ENCODE data around the gene TRIM62.

Gene TRIM62

DNA sequence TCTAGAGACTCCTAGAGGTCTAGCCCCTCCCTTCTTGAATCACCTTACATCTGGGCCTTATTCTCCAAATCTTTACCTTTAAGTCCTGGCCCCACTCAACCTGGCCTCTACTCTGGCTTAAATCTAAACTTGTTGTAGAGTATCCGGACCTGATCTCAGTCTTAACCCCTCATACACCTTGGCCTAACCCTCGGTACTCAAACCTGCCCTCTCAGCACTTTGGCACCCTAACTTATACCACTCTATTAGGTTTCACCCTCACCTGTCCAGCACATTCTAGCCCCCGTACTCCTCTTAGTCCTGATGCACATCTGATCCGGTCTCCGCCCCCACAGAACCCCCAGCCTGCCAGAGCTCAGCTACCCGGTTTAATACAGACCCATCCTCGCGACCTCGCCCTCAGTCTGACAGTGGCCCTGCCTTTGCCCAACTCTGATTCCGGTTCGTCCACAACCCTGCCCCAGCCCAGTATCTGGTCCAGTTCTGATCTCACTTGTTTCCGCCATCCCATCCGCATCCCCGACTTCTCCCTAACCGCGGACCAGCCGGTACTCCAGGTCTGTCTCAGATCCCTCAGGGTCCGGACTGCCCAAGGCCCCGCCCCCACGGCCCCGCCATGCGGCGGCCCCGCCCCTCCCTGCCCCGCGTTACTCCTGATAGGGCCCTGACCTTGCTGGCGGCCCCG is 1.5 kb downstream of the TRIM62 start:
- DNase-seq, result no peak

DNA sequence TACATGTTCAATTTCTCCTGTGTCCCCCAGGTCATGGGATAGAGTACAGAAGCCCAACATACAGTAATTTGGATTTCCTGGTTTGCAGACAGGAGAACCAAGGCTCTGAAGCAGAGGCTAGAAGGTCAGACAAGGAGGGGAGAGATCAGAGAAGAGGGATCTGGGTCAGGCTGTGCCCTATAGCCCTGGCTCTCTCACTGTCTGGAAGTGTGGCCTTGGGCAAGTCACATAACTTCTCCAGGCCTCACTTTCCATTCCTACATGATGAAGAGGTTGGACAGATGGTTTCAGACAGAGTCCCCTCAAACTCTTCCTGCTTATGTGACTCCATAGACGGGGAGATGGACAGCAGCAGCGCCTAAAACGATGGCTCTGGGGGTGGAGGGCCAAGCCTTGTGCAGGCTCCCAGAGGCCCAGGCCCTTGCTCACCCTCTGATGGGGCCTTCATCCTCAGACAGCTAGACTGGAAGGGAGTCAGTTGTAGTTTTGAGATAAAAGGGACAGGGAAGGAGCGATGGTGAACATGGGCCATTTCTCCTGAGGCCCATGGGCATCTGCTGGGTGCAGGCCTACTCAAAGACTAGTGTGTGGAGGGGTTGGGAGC is 2.9 kb downstream of the TRIM62 start:
- DNase-seq, result no peak

DNA sequence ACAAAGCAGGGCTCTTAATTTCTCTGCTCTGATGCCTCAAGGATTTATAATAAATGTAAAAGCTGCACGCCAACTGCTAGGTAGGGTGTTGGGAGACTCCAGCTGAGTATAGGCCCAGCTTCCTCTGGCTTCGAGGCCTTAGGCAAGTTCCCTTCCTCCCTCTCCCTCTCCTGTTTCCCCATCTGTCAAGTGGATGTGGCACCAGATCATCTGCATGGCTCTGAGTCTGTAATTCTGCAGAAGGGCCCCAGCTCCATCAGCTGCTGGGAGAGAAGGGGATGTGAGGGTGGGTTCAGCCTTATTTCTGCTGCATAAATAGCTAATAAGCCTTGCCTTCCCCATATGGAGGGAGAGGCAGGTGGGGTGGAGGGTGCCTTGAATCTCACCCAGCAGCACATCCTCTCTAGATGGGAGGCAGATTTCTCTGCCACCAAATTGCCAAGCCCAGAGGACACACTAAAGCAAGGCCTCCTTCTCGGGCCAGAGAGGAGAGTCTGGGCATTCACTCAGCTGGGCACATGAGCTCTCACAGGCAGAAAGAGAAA is 3.8 kb downstream of the TRIM62 start:
- no peak for DNase-seq

DNA sequence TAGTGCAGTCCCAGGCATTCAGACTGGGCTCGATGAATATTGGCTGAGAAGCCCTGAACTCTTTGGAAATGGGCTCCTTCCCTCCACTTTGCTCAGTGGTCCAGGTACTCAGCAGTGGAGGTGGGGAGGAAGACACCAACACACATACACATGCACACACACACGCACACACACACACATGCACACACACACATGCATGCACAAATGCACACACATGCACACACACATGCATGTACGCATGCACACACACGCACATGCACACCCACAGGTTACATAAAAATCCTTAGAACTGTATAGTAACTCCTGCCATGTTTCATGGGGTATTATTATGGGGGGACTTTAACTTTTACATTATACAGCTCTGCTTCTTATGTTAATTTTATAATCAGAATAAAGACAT is 5.0 kb downstream of the TRIM62 start:
- no peak for DNase-seq

DNA sequence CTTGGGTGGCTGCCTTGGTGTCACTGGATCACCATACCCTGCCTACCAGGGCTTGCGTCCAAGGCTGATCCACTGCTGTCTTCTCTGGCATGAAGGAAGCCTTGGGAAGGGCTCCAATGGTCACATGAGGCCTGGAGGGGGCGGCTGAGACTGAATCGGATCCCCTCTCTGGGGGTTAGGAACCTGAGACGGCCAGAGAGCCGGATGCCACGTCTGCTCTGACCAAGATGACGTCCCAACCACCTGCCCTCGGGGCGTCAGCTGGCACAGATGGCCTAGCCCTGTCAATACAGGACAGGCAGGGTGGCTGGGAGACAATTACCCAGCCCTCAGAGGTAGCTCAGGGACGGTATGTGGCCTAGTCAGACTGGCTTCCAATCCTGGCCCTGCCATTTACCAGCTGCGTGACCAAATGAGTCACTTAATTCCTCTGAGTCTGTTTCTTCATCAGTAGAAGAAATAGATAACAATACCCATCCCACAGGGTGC is 5.4 kb downstream of the TRIM62 start:
- peak; percentile 32 for DNase-seq

DNA sequence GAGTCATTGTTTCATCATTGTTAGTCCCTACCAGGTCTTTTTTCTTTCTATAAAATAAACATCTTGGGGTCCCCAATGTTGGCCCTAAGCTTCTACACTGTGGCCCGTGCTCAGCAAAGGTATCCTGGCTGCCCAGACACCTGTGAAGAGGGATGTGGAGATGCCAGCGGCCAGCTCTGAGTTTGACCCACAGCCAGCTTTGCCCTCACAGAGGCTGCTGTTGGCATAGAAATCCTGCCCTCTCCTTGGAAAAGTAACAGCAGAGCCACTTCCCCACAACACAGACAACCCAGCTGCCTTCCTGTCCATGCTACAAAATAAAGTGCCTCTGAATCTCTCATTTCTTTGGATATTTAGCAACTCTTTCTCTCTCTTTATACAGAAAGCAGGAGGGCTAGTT is 6.0 kb downstream of the TRIM62 start:
- DNase-seq, result no peak

DNA sequence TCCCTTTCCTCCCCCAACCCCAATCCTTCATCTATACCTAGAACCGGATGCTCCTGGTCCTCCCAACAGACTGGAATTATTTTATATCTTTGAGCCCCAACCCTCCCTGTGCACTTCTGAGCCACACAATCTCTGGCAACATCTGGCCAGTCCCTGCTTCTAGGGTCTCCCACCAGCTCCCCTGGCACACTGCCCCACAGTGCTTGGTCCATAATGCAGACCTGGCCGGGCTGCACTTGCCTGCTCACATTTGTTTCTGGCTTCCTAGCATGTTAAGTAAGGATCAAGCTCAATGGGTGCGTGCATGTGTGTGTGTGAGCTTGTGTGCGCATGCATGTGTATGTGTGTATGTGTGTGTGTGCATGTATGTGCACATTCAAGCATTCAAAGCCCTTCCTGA is 8.8 kb downstream of the TRIM62 start:
- no peak for DNase-seq

DNA sequence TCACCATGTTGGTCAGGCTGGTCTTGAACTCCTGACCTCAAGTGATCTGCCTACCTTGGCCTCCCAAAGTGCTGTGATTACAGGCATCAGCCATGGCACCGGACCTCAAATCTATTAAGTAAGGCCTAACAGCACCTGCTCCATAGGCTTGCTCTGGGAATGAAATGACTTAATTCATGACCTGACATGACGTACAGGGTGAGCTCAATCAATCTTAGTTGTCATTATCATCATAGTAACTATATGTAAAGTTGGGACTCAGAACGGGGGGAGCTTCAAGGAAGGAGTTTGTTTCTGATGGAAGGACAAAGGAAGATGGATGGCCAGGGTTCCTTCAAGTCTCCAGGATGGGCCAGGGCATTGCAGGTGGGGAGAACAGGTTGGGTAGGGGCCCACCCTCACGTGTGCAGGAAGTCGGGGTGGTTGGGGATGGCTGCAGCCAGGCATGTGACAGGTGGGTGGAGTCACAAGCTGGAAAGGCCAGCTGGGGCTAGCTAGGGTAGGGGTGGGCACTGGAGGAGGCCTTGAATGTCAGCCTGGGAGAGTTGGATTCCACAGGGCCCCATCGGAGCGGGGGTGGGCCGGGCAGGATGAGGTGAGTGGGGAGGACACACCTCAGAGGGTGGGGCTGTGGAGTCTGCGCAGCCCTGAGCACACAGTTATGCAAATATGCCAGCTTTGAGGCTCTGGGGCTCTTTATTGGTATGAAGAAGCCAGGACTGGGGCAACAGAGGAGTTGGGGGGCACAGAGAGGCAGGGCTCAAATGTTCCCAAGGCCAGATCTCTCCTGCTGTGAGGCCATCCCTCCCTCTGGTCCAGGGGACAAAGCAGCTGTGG is 9.6 kb downstream of the TRIM62 start:
- DNase-seq, result no peak

DNA sequence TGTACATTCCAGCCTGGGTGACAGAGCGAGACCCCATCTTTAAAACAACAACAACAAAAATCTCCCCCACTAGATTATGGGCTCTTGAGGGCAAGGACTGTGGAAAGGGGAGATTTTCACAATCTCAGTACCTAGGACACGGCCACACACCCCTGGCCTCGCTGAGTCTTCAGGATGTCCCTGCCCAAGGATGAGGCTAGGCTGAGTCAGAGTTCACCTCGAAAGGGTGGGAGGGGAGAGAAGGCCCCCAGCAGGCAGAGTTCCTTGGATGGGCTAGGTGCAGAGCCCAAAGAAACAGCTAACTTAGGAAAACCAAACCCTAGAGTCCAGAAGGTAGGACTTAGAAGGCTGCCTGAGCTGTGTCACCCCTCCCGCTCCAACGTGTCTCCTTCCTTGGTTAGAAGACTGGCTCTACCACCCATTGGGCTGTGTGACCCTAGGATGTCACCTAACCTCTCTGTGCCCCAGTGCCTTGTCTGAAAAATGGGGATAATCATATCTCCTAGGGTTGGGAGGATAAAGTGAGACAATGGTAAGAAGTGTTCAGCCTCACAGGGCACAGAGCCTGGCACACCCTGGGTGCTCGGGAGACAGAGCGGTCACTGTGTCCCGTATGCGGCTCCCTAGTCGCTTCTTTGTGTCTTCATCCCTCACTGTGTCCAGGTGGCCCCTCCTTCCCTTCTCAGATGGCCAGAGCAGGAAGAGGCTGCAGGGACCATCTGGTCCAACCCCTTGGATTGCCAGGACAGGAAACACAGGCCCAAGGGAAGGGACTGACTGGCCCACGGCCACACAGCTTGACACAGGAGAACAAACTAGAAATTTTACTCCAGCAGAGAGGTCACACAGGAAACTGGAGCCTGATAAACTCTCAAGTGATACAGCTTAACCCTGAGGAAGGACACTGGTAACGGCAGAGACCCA is 11.2 kb downstream of the TRIM62 start:
- DNase-seq, result no peak

DNA sequence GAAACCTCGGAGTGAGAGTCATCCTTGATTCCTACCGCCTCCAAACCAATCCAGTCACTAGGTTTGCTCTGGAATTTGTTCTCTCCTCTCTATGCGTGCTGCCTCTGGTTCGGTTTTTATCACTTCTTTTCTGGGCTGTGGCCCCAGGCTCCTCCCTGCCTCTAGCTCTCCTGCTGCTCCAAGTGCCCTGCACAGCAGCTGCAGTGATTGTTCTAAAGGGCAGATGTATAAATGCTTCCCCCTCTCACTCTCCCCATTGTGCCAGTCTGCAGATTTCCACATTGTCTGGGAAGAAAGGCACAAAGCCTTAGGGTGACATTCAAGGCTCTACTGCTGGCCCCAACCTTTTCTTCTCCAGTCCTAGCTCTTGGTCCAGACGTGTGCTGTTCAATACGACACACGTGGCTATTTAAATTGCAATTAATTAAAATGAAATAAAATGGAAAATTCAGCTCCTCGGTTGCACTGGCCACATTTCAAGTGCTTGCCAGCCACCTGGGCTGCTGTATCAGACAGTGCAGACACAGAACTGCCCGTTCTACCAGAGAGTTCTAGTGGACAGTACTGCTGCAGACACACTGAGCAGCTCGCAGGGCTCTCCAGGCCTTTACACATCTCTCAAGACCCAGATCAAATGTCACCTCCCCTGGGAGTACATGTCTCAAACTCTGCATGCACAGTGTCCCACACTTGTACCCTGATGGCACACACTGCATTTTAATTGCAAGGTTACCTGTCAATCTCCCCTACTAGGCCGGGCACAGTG is 12.4 kb downstream of the TRIM62 start:
- no peak for DNase-seq

DNA sequence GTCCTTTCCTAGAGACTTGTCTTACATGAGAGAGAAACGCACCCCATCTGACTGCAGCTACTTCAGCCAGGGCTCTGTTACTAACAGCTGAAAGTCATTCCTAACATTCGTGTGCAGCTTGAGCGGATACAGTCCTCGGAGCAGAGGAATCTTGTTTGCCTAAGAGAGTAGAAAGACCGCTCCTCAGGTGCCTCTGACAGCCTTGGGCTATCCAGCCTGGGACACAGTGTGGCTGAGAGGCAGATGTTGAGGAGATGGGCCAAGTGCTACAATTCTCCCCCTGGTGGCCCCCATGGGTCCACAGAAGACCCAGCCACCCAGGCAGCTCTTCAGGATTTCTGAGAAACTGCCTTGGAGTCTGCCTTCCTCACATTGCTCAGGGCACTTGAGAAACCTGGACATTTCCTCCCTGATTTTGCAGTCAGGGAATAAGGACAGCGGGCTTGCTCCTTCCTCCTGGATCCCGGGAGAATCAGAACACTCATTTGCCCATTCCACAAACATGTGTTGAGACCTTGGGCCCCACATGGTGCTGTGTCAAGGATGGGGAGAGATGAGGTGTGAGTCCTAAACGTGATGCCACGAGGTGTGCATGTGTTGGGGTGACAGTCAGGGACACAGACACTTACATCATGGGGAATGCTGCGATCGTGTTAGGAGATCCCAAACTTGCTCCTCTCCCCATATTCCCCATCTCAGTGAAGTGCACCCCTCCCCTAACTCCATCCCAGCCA is 13.1 kb downstream of the TRIM62 start:
- DNase-seq, result no peak

DNA sequence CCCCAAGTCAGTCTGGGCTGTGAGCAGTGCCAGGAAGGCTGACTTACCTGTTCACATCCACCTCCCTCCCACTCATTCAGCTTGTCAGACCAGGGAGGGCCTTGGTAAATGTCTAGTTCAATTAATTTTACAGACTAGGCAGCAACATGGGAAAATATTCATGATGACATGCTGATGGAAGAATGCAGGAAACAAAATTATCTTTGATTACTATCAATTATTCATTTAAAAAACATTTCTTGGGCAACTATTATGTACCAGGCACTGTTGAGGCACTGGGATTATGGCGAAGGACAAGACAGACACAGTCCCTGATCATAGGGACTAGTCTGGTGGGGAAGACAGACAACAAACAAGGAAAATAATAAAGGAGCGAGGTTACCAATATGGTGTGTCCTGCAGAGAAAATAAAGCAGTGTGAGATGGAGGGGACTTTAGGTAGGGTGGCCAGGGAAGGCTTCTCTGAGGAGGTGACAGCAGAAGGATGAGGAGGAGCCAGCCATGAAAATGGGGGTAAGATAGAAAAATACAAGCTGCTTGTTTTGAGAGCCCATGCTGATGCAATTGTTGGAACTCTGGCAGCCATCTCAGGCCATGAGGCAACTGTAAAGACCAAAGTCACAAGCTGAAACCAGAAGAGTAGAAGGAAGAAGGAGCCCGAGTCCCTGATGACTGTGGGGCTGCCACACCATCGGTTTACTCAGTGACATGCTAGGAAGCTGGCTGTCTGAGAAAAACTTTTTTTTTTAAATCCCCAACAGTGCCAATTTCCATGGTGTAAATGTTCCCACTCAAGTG is 14.0 kb downstream of the TRIM62 start:
- DNase-seq, result no peak

DNA sequence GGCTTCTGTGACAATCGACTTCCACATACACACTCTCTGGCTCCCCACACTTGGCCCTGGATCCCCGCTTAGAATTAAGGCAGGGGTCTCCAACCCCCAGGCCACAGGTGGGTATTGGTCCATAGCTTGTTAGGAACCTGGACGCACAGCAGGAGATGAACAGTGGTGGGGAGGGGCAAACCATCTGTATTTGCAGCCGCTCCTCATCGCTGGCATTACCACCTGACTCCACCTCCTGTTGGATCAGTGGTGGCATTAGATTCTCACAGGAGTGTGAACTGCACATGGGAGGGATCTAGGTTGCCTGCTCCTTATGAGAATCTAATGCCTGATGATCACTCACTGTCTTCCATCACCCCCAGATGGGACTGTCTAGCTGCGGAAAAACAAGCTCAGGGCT is 16.0 kb downstream of the TRIM62 start:
- DNase-seq, result no peak

DNA sequence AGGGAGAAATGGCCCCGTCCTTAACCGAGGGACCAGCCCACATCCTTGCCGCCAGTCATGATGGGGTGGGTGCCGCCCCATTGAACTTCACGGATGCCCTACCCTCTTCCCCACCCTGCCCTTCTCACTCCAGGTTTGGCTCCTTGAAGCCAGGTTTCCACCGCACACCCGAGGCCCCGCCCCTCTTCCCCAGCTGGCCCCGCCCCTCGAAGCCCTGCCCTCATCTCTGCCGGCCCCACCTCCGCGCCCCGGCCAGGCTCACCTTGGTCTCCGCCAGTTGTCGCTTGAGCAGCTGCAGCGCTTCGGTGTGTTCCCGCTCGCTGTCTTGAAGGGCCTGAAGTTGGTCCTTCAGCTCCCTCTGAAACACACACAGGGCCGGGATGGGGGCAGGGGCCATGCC is 16.6 kb downstream of the TRIM62 start:
- no peak for DNase-seq

DNA sequence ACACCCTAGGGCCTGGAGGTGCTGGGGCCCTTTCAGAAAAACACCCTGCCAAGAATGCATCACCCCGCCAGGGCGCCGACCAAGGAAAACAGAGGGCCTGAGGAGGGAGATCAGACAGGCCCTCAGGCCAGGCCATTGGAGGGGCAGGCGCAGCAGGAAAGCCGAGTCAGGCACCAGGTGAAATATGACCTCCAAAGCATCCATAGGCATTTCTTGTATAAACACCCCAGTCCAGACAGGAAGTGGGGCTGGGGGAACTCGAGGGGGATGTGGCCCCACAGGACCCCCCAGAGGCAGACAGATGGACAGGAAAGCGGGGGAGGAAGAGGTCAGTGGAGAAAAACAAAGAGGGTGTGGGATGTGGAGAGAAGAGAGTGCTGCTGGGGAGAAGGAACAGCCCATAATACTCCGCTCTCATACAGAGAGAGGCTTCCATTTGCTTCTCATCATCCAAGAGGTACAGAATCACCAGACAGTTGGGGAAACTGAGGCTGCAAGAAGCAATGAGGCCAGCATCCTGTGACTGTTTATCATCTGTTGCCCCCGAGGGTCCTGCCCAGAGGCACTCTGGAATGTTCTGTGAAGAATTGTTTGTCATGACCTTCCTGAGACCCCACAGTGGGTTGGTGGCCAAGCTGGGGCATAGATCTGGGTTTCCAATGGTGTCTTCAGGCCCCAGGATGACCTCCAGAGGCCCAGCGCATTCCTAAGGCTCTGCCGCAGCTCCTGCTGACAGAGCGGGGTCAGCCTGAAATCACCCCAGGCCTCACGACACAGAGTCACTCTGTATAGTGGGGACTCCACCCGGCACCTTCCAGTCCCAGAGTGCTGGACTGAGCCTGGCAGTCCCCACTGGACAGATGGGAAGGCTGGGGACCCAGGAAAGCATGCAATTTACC is 18.0 kb downstream of the TRIM62 start:
- DNase-seq, result no peak

DNA sequence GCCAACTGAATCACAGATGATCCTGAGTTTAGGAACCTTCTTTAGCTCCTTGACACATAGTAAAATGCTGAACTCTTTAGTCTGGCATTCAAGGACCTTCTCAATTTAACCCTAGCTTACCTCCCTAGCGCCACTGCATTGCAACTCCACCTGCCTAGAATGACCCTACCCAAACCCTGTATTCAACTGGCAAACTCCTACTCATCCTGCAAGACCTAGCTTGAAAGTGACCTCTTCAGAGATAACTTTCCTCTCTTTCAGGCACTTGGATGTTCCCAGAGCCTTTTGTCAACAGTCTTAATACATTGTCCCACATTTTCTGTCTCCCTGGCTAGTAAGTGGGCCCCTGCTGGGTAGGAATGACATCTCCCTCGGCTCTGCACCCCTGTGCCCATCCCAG is 19.7 kb downstream of the TRIM62 start:
- DNase-seq, result no peak

DNA sequence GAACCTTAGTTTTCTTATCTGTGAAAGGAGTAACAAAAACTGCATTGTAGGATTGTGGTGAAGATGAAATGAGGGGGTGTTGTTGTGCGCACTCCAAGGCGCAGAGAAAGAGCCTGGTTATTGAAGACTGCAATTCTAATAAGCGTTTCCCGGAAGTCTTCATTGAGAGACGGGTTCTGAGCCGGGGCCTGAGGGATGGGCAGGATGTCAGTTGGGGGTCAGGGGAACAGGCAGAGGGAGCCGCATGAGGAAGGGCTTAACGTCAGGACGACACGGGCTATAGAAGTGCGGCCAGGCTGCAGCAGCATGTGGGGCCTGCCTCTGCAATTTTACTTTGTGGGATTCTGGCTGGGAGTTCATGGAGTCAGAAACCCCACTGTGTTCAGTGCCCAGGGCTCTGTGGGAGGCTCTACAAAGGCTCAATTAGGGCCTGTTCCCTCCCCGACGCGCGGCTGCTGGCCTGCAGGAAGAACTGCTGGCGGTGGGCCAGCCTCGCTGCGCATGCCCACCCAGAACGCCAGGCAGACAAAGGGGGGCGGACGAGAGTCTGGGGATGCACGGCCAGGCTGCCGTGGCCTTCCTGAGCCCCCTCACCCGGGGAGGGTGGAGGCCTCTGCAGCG is 20.7 kb downstream of the TRIM62 start:
- DNase-seq, result peak; percentile 92

DNA sequence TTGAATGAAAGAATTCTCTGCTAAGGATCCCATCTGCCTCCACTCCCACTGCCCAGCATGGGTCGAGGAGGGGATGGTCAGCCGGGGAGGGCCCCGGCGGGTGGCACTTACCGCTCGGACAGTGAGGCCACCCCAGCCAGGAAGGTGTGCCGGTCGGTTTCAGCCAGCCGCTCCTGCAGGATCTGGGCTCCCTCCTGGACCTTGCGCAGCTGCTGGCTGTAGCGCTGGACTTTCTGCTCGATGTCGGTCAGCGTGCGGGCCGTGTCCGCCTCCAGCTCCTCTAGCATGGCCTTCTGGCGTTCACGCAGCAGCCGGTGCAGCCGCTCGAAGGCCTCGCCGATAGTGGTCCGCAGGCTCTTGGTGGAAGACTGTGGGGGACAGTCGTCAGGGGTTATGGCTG is 22.3 kb downstream of the TRIM62 start:
- DNase-seq, result no peak

DNA sequence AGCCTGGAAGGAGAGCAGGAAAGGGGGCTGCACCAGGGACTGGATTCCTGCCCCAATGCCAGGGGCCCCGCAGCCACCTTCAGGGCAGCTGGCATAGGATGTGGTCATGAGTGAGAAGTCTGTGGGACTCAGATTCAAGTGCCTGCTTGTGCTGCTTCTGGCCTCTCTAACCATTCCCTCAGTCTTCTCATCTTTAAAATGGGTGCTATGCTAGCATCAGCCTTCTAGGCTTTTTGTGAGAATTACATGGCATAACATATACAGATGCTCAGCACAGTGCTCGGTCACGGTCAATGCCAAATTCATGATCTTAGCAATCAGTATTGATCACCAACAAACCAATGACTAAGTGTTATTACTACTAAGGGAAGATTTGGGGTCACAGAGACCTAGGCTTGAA is 23.5 kb downstream of the TRIM62 start:
- no peak for DNase-seq
